SH-SY5Y (cell line): ENCODE measurements around the gene ORM2.

ENCODE experiments used
- GATA2 ChIP-seq: IDR thresholded peaks from 2 replicates; pipeline ENCODE4 v1.6.1; 2011; ENCODE audit warnings: mild to moderate bottlenecking, low read depth, low read length
- GATA3 ChIP-seq: IDR thresholded peaks from 2 replicates; pipeline ENCODE4 v1.6.1; 2011; ENCODE audit warnings: low read depth, mild to moderate bottlenecking, low read length, moderate library complexity

GRCh38 chr9:114370251-114370967, 40.7 kb downstream of the ORM2 start:
- no peak for TF ChIP-seq GATA2
- TF ChIP-seq GATA3 = no peak
